HepG2 (cell line): Measurements from ENCODE around the gene DNAJC7. TPM values are rescaled to one million over a fixed set of nuclear protein-coding genes. Genes with fewer than 3 reads are reported as not detected.

ENCODE experiments used
- DNMT3B ChIP-seq: conservative IDR thresholded peaks from 2 replicates; pipeline ENCODE4 v1.6.1; 2016; ENCODE audit warnings: missing biosample characterization, control low read depth
- HINFP ChIP-seq: sonication (generic); formaldehyde crosslinking; IDR thresholded peaks from 2 replicates; pipeline ENCODE4 v1.4.0; 2020; ENCODE audit warnings: low read depth, mild to moderate bottlenecking, missing genetic modification reagents
- HIVEP1 ChIP-seq: sonication (generic); formaldehyde crosslinking; IDR thresholded peaks from 2 replicates; pipeline ENCODE4 v1.4.0; 2020; ENCODE audit warnings: mild to moderate bottlenecking, missing genetic modification reagents
- HNF4G ChIP-seq, 2 experiments: sonication (generic) in 1 of 2; formaldehyde crosslinking in 1 of 2; IDR thresholded peaks; 2 replicates each; pipeline versions ENCODE4 v1.4.0 to v1.6.1; 2011 to 2020; ENCODE audit warnings: borderline replicate concordance in 2 of 2, low read depth in 2 of 2, mild to moderate bottlenecking in 2 of 2, low read length in 1 of 2, missing genetic modification reagents in 1 of 2, moderate library complexity in 1 of 2
- HNRNPLL ChIP-seq: fragments of 200-400 bp; formaldehyde crosslinking; IDR thresholded peaks from 2 replicates; pipeline ENCODE4 v1.6.1; 2017; ENCODE audit warnings: mild to moderate bottlenecking, low read depth, low read length; ENCODE audit not compliant: poor library complexity, severe bottlenecking
- HNRNPUL1 ChIP-seq: fragments of 200-400 bp; formaldehyde crosslinking; IDR thresholded peaks from 2 replicates; pipeline ENCODE4 v1.6.1; 2017; ENCODE audit warnings: low read depth, mild to moderate bottlenecking, low read length, moderate library complexity
- HOXA7 ChIP-seq: sonication (generic); formaldehyde crosslinking; IDR thresholded peaks from 2 replicates; pipeline ENCODE4 v1.8.1; 2022; ENCODE audit warnings: mild to moderate bottlenecking, missing genetic modification reagents, moderate library complexity
- JUNB ChIP-seq: sonication (generic); formaldehyde crosslinking; IDR thresholded peaks from 2 replicates; pipeline ENCODE4 v1.8.0; 2022; ENCODE audit warnings: missing genetic modification reagents, mild to moderate bottlenecking, borderline replicate concordance
- MLLT10 ChIP-seq: sonication (generic); formaldehyde crosslinking; IDR thresholded peaks from 2 replicates; pipeline ENCODE4 v1.4.0; 2020; ENCODE audit warnings: missing genetic modification reagents
- MYNN ChIP-seq: sonication (generic); formaldehyde crosslinking; IDR thresholded peaks from 2 replicates; pipeline ENCODE4 v1.4.0; 2020; ENCODE audit warnings: mild to moderate bottlenecking, low read depth, missing genetic modification reagents
- PREB ChIP-seq: sonication (generic); formaldehyde crosslinking; IDR thresholded peaks from 2 replicates; pipeline ENCODE4 v1.4.0; 2020; ENCODE audit warnings: missing genetic modification reagents
- RFX1 ChIP-seq: fragments of 450-650 bp; IDR thresholded peaks from 2 replicates; pipeline ENCODE4 v1.6.1; 2017
- RNF2 ChIP-seq: fragments of 450-650 bp; conservative IDR thresholded peaks from 2 replicates; pipeline ENCODE4 v1.6.1; 2016; ENCODE audit warnings: low read depth
- SRSF4 ChIP-seq: fragments of 200-400 bp; formaldehyde crosslinking; IDR thresholded peaks from one replicate; pipeline ENCODE4 v1.6.1; 2018; ENCODE audit warnings: mild to moderate bottlenecking, low read depth, low read length, moderate library complexity; ENCODE audit not compliant: poor library complexity, severe bottlenecking
- SRY ChIP-seq: sonication (generic); formaldehyde crosslinking; IDR thresholded peaks from 2 replicates; pipeline ENCODE4 v1.8.0; 2022; ENCODE audit warnings: mild to moderate bottlenecking, missing genetic modification reagents
- THAP7 ChIP-seq: sonication (generic); formaldehyde crosslinking; IDR thresholded peaks from 2 replicates; pipeline ENCODE4 v1.8.1; 2023; ENCODE audit warnings: mild to moderate bottlenecking, missing genetic modification reagents
- TIGD3 ChIP-seq: sonication (generic); formaldehyde crosslinking; IDR thresholded peaks from 2 replicates; pipeline ENCODE4 v1.5.1; 2020; ENCODE audit warnings: mild to moderate bottlenecking, missing genetic modification reagents, borderline replicate concordance
- U2AF1 ChIP-seq: fragments of 200-400 bp; formaldehyde crosslinking; optimal IDR thresholded peaks from 2 replicates; pipeline ENCODE3; 2017; ENCODE audit warnings: mild to moderate bottlenecking, low read depth, low read length
- YY1 ChIP-seq: IDR thresholded peaks from 2 replicates; pipeline ENCODE4 v1.6.1; 2011; ENCODE audit warnings: low read length, low read depth, moderate library complexity, mild to moderate bottlenecking; ENCODE audit not compliant: insufficient read depth, insufficient replicate concordance
- ZNF510 ChIP-seq: sonication (generic); formaldehyde crosslinking; IDR thresholded peaks from 2 replicates; pipeline ENCODE4 v1.4.0; 2020; ENCODE audit warnings: low read depth, mild to moderate bottlenecking, missing genetic modification reagents
- ZNF639 ChIP-seq: conservative IDR thresholded peaks from 2 replicates; pipeline ENCODE4 v1.6.1; 2018; ENCODE audit warnings: missing genetic modification reagents
- ZSCAN25 ChIP-seq: sonication (generic); formaldehyde crosslinking; IDR thresholded peaks from 2 replicates; pipeline ENCODE4 v1.8.0; 2022; ENCODE audit warnings: mild to moderate bottlenecking, missing genetic modification reagents
- polyA plus RNA-seq, 8 experiments: library from polyadenylated mRNA; depleted of rRNA in 3 of 8; stranded (reverse) in 7 of 8; unstranded in 1 of 8; fragments of >200 nt; fragmentation: Illumina TruSeq in 4 of 8; extraction: Trizol in 4 of 8; gene quantifications; 2 replicates each; pipeline versions ENCODE4 v1.2.1 to v1.2.3, GENCODE V29; 2011 to 2016; ENCODE audit warnings: low read depth in 4 of 8, missing spikeins in 1 of 8, mixed read lengths in 1 of 8; ENCODE audit not compliant: insufficient read depth in 1 of 8
- total RNA-seq, 5 experiments: library from RNA; depleted of rRNA; stranded (reverse); fragments of >200 nt; fragmentation: Illumina TruSeq; extraction: Trizol; gene quantifications; 2 replicates each; pipeline ENCODE4 v1.2.3, GENCODE V29; 2016; ENCODE audit warnings: low read depth in 1 of 5

The DNAJC7 gene
- total and polyA plus RNA-seq, 2 of the 13 experiments (the other 11 are each of a cell fraction or from before 2014, with no cell fraction given) = 47.7 to 132 TPM

- TF ChIP-seq HINFP = peak; percentile 79; the same call in 1 of the 2 replicates
- no peak for TF ChIP-seq MLLT10 (CRISPR knock-in tag)
- TF ChIP-seq ZSCAN25 (CRISPR knock-in tag) = peak; percentile 86
- TF ChIP-seq U2AF1 = no peak
- no peak for TF ChIP-seq SRSF4
- peak; percentile 6; the same call in 1 of the 2 replicates for TF ChIP-seq HNF4G (IDR thresholded peaks at IDR 0.05; ENCODE audit: borderline replicate concordance, low read depth, low read length)
- TF ChIP-seq HNF4G (CRISPR knock-in tag; IDR thresholded peaks at IDR 0.05; ENCODE audit: borderline replicate concordance, low read depth) = peak; percentile 65; the same call in 1 of the 2 replicates
- peak; percentile 78; the same call in 1 of the 2 replicates for TF ChIP-seq ZNF639 (CRISPR knock-in tag)
- TF ChIP-seq TIGD3 (CRISPR knock-in tag) = peak; percentile 66; the same call in 1 of the 2 replicates
- TF ChIP-seq ZNF510 = peak; percentile 90; the same call in 1 of the 2 replicates
- TF ChIP-seq THAP7 (CRISPR knock-in tag) = 0 out of 2 replicates have a peak, but pooled peaks have one; percentile 61
- no peak for TF ChIP-seq PREB (CRISPR knock-in tag)
- TF ChIP-seq HNRNPLL = peak; percentile 97
- TF ChIP-seq HIVEP1 (CRISPR knock-in tag) = peak; percentile 90
- TF ChIP-seq JUNB (CRISPR knock-in tag) = no peak
- TF ChIP-seq HNRNPUL1 = no peak
- no peak for TF ChIP-seq HOXA7
- TF ChIP-seq RNF2 = peak; percentile 64; the same call in 1 of the 2 replicates
- TF ChIP-seq MYNN = no peak; the same call in 1 of the 2 replicates
- TF ChIP-seq SRY = peak; percentile 94
- peak; percentile 79 for TF ChIP-seq RFX1
- TF ChIP-seq DNMT3B = peak; percentile 60; the same call in 1 of the 2 replicates
- TF ChIP-seq YY1 = peak; percentile 77
These were observed 87.0 kb downstream of the DNAJC7 start, which contains the start of gene ODAD4 (continued) for GRCh38 chr17:41930009-41930832.
